Neural progenitor cell (in vitro differentiated cells): ENCODE data around the gene PEX10. TPM values are rescaled to one million over a fixed set of nuclear protein-coding genes. Genes with fewer than 3 reads are reported as not detected.
A peak's percentile ranks its signal among the peaks of the same experiment; 100 is the strongest.

Source experiments
- DNase-seq: peaks from one replicate; pipeline ENCODE4 v3.0.0-alpha.2; 2016; ENCODE audit warnings: low spot score
- H2AFZ ChIP-seq: fragments of 200-600 bp; sonication (generic); replicated peaks from 2 replicates; pipeline ENCODE4 v1.6.1; 2016; ENCODE audit warnings: antibody characterized with exemption
- H3F3A ChIP-seq: fragments of 200-600 bp; sonication (generic); 2 replicates; pipeline ENCODE4 v1.6.1; 2016; ENCODE audit warnings: antibody characterized with exemption, low read depth
- H3K27ac ChIP-seq: fragments of 200-600 bp; sonication (generic); 2 replicates; pipeline ENCODE4 v1.5.1; 2016; ENCODE audit warnings: mild to moderate bottlenecking
- H3K27me3 ChIP-seq: fragments of 200-600 bp; sonication (generic); 2 replicates; pipeline ENCODE4 v1.6.1; 2016; ENCODE audit warnings: mild to moderate bottlenecking, moderate library complexity
- H3K36me3 ChIP-seq: fragments of 200-600 bp; sonication (generic); 2 replicates; pipeline ENCODE4 v1.5.1; 2016
- H3K4me1 ChIP-seq: fragments of 200-600 bp; sonication (generic); 2 replicates; pipeline ENCODE4 v1.6.1; 2016; ENCODE audit warnings: mixed run types
- H3K4me2 ChIP-seq: fragments of 200-600 bp; sonication (generic); 2 replicates; pipeline ENCODE4 v1.6.1; 2016
- H3K4me3 ChIP-seq: fragments of 200-600 bp; sonication (generic); 2 replicates; pipeline ENCODE4 v1.5.1; 2016
- H3K79me2 ChIP-seq: fragments of 200-600 bp; sonication (generic); 2 replicates; pipeline ENCODE4 v1.6.1; 2016; ENCODE audit warnings: low read depth
- H3K9ac ChIP-seq: fragments of 200-600 bp; sonication (generic); 2 replicates; pipeline ENCODE4 v1.6.1; 2016
- H3K9me3 ChIP-seq: fragments of 200-600 bp; sonication (generic); 2 replicates; pipeline ENCODE4 v1.5.1; 2016; ENCODE audit warnings: low read depth
- H4K20me1 ChIP-seq: fragments of 200-600 bp; sonication (generic); 2 replicates; pipeline ENCODE4 v1.6.1; 2016; ENCODE audit warnings: low read depth
- H3K27ac Mint-ChIP-seq: 3 replicates; pipeline ENCODE4 v1.8.0; 2021; ENCODE audit warnings: mixed read lengths
- H3K27me3 Mint-ChIP-seq: 2 replicates; pipeline ENCODE4 v1.8.0; 2022; ENCODE audit warnings: low read depth, mild to moderate bottlenecking, inconsistent platforms, moderate library complexity, mixed read lengths; ENCODE audit not compliant: insufficient read depth
- H3K36me3 Mint-ChIP-seq: 3 replicates; pipeline ENCODE4 v1.8.0; 2021; ENCODE audit warnings: mixed read lengths
- H3K4me1 Mint-ChIP-seq: 3 replicates; pipeline ENCODE4 v1.8.0; 2021; ENCODE audit warnings: mixed read lengths
- H3K4me3 Mint-ChIP-seq: 3 replicates; pipeline ENCODE4 v1.8.0; 2021; ENCODE audit warnings: mild to moderate bottlenecking, moderate library complexity, mixed read lengths
- H3K9me3 Mint-ChIP-seq: 3 replicates; pipeline ENCODE4 v1.8.0; 2020; ENCODE audit warnings: mixed read lengths
- EZH2 ChIP-seq: fragments of 200-600 bp; sonication (generic); IDR thresholded peaks from 2 replicates; pipeline ENCODE4 v1.6.1; 2017; ENCODE audit warnings: antibody characterized with exemption, mild to moderate bottlenecking, moderate library complexity
- EZH2phosphoT487 ChIP-seq: fragments of 200-600 bp; sonication (generic); IDR thresholded peaks from 2 replicates; pipeline ENCODE4 v1.6.1; 2017; ENCODE audit warnings: antibody characterized with exemption
- total RNA-seq: library from RNA; depleted of rRNA; stranded (reverse); fragments of >200 nt; gene quantifications from 2 replicates; pipeline ENCODE4 v1.2.3, GENCODE V29; 2015; ENCODE audit warnings: low replicate concordance
- TF ChIP-seq, protein P1 (sequence below): fragments of 200-600 bp; sonication (generic); IDR thresholded peaks from 2 replicates; pipeline ENCODE4 v1.5.1; 2017; ENCODE audit warnings: antibody characterized with exemption, mild to moderate bottlenecking

PEX10 gene
- total RNA-seq, 1 donor from 2014 or later, result 15.1 TPM

- Mint-ChIP-seq H3K4me3 (no peak overlapping the region), H3K9me3 (no peaks in the 10 kb centered on the region), H3K27me3 (peaks cover 6% of the 10 kb centered on the region), H3K4me1 (peaks cover 8% of the 10 kb centered on the region), H3K36me3 (peaks cover 4% of the 10 kb centered on the region), H3K27ac (no peak overlapping the region)
- Histone ChIP-seq H3K79me2 (no peaks in the 10 kb centered on the region), H3K4me3 (no peak overlapping the region), H3K27me3 (no peaks in the 10 kb centered on the region), H3K4me2 (no peak overlapping the region), H3K36me3 (no peaks in the 10 kb centered on the region), H3F3A (no peaks in the 10 kb centered on the region), H4K20me1 (peaks cover 8% of the 10 kb centered on the region), H3K4me1 (no peaks in the 10 kb centered on the region), H3K27ac (no peak overlapping the region), H2AFZ (no peak overlapping the region), H3K9ac (no peak overlapping the region), H3K9me3 (no peaks in the 10 kb centered on the region)
- no peak for TF ChIP-seq EZH2
- TF ChIP-seq, protein P1, sequence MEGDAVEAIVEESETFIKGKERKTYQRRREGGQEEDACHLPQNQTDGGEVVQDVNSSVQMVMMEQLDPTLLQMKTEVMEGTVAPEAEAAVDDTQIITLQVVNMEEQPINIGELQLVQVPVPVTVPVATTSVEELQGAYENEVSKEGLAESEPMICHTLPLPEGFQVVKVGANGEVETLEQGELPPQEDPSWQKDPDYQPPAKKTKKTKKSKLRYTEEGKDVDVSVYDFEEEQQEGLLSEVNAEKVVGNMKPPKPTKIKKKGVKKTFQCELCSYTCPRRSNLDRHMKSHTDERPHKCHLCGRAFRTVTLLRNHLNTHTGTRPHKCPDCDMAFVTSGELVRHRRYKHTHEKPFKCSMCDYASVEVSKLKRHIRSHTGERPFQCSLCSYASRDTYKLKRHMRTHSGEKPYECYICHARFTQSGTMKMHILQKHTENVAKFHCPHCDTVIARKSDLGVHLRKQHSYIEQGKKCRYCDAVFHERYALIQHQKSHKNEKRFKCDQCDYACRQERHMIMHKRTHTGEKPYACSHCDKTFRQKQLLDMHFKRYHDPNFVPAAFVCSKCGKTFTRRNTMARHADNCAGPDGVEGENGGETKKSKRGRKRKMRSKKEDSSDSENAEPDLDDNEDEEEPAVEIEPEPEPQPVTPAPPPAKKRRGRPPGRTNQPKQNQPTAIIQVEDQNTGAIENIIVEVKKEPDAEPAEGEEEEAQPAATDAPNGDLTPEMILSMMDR, result peak; percentile 57
- peak; percentile 71 for DNase-seq
These were observed 29.6 kb downstream of the PEX10 start for GRCh38 chr1:2382621-2383361.

DNA sequence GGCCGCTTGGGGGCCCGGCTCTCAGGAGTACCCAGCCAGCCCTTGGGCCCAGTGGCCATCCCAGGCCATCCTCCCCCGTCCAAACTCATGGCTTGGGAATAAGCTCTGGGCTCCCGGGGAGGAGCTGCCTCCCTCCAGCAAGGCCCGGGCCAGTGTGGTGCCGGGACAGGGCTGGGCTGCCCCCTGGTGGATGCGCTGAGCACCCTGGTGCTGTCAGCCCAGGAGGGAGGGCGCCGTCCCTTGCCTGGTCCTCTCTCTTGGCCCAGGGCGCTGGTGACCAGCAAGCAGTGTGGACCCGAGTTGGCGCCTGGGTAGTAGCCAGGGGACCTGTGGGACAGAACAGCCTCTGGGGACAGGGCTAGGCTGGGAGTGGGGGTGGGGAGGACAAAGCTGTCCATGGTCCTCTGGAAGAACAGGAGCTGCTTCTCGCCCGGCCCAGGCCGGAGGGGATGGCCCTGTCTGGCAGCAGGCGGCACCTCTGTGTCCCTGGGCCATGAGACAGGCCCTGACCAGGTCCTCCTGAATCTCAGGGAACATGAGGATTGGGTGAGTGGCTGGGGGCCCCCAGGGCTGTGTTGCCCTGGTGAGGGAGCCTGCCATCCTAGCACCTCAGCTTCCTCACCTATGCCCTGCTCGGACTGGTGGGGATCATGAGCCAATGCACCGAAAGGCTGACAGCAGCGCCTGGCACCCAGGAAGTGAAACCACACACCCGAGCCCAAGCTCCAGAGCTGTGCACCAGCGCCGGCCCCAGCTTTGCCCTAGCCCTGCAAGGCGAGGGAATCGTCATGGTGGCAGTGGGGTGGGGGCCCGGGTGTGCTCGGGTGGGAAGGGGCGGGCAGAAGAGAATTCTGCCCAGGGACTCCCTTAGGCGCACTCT lies 30.4 kb downstream of the PEX10 start:
- DNase-seq, result peak; percentile 89
- Mint-ChIP-seq H3K9me3 (no peaks in the 10 kb centered on the region), H3K36me3 (peaks cover 3% of the 10 kb centered on the region), H3K27ac (no peak overlapping the region), H3K27me3 (peaks cover 6% of the 10 kb centered on the region), H3K4me1 (peaks cover 8% of the 10 kb centered on the region), H3K4me3 (no peak overlapping the region)
- Histone ChIP-seq H3K4me3 (no peak overlapping the region), H3K4me2 (no peak overlapping the region), H2AFZ (no peak overlapping the region), H3K27ac (no peak overlapping the region), H4K20me1 (peaks cover 8% of the 10 kb centered on the region), H3K36me3 (no peaks in the 10 kb centered on the region), H3F3A (no peaks in the 10 kb centered on the region), H3K9me3 (no peaks in the 10 kb centered on the region), H3K27me3 (no peaks in the 10 kb centered on the region), H3K4me1 (no peaks in the 10 kb centered on the region), H3K9ac (no peak overlapping the region), H3K79me2 (no peaks in the 10 kb centered on the region)
- no peak for TF ChIP-seq EZH2
- TF ChIP-seq, protein P1, result peak; percentile 93

DNA sequence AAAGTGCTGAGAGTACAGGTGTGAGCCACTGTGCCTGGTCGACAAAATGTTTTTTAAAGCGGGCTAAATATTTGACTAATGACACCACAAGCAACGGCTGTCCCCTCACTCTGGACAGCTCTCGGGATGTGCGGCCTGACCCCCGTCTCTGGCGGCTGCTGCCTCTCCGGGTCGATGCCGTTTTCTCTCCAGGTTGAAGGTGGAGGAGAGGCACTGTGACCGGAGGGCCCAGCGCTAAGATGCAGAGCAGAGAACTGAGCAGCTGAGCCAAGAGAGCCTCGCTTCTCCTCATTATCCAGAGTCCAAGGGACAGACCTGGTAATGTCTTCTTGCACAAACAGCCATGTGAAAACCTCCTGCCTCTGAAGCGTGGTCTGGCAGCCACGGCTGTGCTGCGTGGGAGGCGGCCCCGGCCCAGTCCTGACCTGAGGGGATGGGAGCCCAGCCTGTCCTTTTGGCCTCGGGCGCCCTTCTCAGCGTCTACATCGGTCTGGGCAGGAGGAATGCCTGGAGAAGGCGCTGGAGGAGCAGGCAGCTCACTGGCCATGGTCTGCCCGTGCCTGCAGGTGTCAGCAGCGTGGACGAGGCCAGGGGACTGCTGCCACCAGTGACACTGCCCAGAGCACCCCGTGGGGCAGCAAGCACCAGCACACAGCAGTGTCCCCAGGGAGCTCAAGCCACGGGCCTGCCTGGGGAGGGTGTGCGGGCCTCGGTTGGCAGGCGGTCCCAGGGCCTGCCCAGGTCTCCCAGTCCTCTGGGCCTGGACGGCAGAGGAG lies 31.4 kb downstream of the PEX10 start:
- peaks cover 8% of the 10 kb centered on the region for H3K4me1 Mint-ChIP-seq
- H3K9me3 Mint-ChIP-seq, result no peaks in the 10 kb centered on the region
- Histone ChIP-seq H3K27me3 (no peaks in the 10 kb centered on the region), H3K27ac (no peak overlapping the region), H3K4me1 (no peaks in the 10 kb centered on the region), H2AFZ (no peak overlapping the region), H3K4me3 (no peak overlapping the region), H3K36me3 (no peaks in the 10 kb centered on the region), H3K79me2 (no peaks in the 10 kb centered on the region), H4K20me1 (peaks cover 8% of the 10 kb centered on the region), H3F3A (no peaks in the 10 kb centered on the region), H3K9me3 (no peaks in the 10 kb centered on the region), H3K9ac (no peak overlapping the region), H3K4me2 (no peak overlapping the region)
- no peak overlapping the region for H3K4me3 Mint-ChIP-seq
- peaks cover 4% of the 10 kb centered on the region for H3K27me3 Mint-ChIP-seq
- TF ChIP-seq EZH2, result no peak
- TF ChIP-seq, protein P1, result no peak
- TF ChIP-seq EZH2phosphoT487, result no peak
- H3K36me3 Mint-ChIP-seq, result no peaks in the 10 kb centered on the region
- DNase-seq, result no peak
- H3K27ac Mint-ChIP-seq, result no peak overlapping the region
